ENCODE results near the gene INSM1.
A peak's percentile ranks its signal among the peaks of the same experiment; 100 is the strongest.

- no peak for TF ChIP-seq RAD21 (IDR thresholded peaks at IDR 0.05; ENCODE audit: low read length)
- TF ChIP-seq, protein P1, sequence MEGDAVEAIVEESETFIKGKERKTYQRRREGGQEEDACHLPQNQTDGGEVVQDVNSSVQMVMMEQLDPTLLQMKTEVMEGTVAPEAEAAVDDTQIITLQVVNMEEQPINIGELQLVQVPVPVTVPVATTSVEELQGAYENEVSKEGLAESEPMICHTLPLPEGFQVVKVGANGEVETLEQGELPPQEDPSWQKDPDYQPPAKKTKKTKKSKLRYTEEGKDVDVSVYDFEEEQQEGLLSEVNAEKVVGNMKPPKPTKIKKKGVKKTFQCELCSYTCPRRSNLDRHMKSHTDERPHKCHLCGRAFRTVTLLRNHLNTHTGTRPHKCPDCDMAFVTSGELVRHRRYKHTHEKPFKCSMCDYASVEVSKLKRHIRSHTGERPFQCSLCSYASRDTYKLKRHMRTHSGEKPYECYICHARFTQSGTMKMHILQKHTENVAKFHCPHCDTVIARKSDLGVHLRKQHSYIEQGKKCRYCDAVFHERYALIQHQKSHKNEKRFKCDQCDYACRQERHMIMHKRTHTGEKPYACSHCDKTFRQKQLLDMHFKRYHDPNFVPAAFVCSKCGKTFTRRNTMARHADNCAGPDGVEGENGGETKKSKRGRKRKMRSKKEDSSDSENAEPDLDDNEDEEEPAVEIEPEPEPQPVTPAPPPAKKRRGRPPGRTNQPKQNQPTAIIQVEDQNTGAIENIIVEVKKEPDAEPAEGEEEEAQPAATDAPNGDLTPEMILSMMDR (IDR thresholded peaks at IDR 0.05): no peak
- no peak for TF ChIP-seq REST (IDR thresholded peaks at IDR 0.05; ENCODE audit: low read depth, low read length)
- TF ChIP-seq MAX (IDR thresholded peaks at IDR 0.05; ENCODE audit: low read depth): no peak
- 0 out of 2 replicates have a peak, but pooled peaks have one; percentile 28 for TF ChIP-seq EZH2phosphoT487 (IDR thresholded peaks at IDR 0.05; ENCODE audit: borderline replicate concordance, low read depth)
- TF ChIP-seq POLR2AphosphoS5 (IDR thresholded peaks at IDR 0.05; ENCODE audit: low read depth, low read length): no peak
- no peak for TF ChIP-seq EP300 (IDR thresholded peaks at IDR 0.05; ENCODE audit: borderline replicate concordance in 1 of 2, low read depth in 1 of 2, low read length in 1 of 2)
- TF ChIP-seq, protein P2, sequence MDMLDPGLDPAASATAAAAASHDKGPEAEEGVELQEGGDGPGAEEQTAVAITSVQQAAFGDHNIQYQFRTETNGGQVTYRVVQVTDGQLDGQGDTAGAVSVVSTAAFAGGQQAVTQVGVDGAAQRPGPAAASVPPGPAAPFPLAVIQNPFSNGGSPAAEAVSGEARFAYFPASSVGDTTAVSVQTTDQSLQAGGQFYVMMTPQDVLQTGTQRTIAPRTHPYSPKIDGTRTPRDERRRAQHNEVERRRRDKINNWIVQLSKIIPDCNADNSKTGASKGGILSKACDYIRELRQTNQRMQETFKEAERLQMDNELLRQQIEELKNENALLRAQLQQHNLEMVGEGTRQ (IDR thresholded peaks at IDR 0.05; ENCODE audit: borderline replicate concordance, low read depth, low read length): no peak
Observed at GRCh38 chr20:20369250-20370093, 1.6 kb downstream of the INSM1 start.

Data from SK-N-SH (cell line).